ENCODE results near the gene ANXA7. TPM values are rescaled to one million over a fixed set of nuclear protein-coding genes. Genes with fewer than 3 reads are reported as not detected.

The ANXA7 gene
- polyA plus RNA-seq, 4 donors, result 44.3 to 64.8 (median 55.7) TPM

DNA sequence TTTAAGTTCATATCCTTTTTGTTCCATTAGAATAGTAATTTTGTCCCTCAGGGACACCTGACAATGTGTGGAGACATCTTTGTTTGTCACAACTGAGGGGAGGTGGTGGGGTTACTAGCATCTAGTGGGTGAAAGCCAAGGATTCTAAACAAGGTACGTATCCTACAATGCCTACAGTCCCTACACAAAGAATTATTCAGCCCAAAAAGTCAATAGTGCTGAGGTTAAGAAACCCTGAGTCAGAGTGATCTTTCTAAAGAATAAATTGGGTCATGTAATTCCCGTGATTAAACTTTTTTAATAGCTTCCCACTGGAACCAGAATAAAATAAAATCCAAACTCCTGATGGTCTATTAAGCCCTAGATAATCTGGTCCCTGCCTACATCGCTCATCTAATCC lies 2.7 kb upstream of the ANXA7 start:
- H3K27me3 ChIP-seq (ENCODE audit: control insufficient read depth in 3 of 3, insufficient read depth in 3 of 3, low read length in 3 of 3), result no peaks in the 10 kb centered on the region
- WGBS, 3 donors, result 92 to 98% (median 93%) methylated on average over 3 of the region's 3 CpGs
- FAIRE-seq, result no peak
- peaks cover 0 to 14% (median 4%) of the 10 kb centered on the region in 3 donors for H3K4me1 ChIP-seq (ENCODE audit: control insufficient read depth in 3 of 3, insufficient read depth in 2 of 3, low read depth in 1 of 3, low read length in 2 of 3)
- no peak overlapping the region for H3K4me3 ChIP-seq (ENCODE audit: low read depth in 1 of 3, low read length in 3 of 3)
- H3K9me3 ChIP-seq (ENCODE audit: control insufficient read depth in 2 of 2, insufficient read depth in 1 of 2, low read depth in 1 of 2, low read length in 1 of 2), result no peaks in the 10 kb centered on the region
- H3K27ac ChIP-seq (ENCODE audit: low read depth in 1 of 3, low read length in 2 of 3), result no peak overlapping the region
- DNase-seq, result no peak
- no peaks in the 10 kb centered on the region for H3K36me3 ChIP-seq (ENCODE audit: control insufficient read depth in 3 of 3, insufficient read depth in 2 of 3, low read depth in 1 of 3, low read length in 3 of 3)

DNA sequence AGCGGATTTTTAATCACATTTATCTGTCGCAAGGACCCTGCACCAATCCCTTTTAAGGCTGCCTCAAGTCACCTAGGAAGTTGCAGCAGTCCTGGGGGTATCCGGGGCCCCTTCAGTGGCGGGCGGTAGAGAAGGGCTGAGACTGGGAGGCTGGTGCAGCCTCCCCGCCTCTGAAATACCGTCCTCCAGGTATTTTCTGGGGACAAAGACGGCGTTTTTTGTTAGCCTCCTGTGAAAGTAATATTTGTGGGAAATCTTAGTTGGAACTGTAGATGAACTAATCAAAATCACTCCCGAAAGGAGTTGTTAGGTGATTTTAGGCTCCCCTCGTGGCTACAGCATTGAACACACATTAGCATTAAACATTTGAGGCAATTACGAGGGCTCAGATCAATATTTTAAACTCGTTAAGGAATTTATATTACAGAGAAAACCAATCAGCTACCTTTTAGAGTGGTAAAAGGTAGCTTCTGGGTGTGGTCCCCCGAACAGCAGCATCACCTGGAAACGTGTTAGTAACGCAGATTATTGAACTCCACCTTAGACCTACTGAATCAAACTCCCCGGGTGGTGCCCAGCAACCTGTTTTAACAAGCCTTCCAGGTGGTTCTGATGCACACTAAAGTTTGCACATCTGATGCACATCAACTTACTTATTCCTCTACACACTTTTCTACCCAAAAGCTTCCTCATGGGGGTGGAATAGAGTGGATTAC lies 530 bp upstream of the ANXA7 start:
- no peak for FAIRE-seq
- DNase-seq, result peak; percentile 39 to 51
- Histone ChIP-seq H3K9me3 (ENCODE audit: control insufficient read depth in 2 of 2, insufficient read depth in 1 of 2, low read depth in 1 of 2, low read length in 1 of 2) (no peaks in the 10 kb centered on the region), H3K27ac (ENCODE audit: low read depth in 1 of 3, low read length in 2 of 3) (peak overlapping the region in 2 of 3 donors; percentile 97 to 98), H3K27me3 (ENCODE audit: control insufficient read depth in 3 of 3, insufficient read depth in 3 of 3, low read length in 3 of 3) (no peaks in the 10 kb centered on the region), H3K4me3 (ENCODE audit: low read depth in 1 of 3, low read length in 3 of 3) (peak overlapping the region; percentile 50 to 90 (median 69)), H3K4me1 (ENCODE audit: control insufficient read depth in 3 of 3, insufficient read depth in 2 of 3, low read depth in 1 of 3, low read length in 2 of 3) (peaks cover 0 to 14% (median 4%) of the 10 kb centered on the region in 3 donors), H3K36me3 (ENCODE audit: control insufficient read depth in 3 of 3, insufficient read depth in 2 of 3, low read depth in 1 of 3, low read length in 3 of 3) (no peaks in the 10 kb centered on the region)
- WGBS, 3 donors, result 2 to 4% (median 2%) methylated on average over 17 of the region's 17 CpGs

DNA sequence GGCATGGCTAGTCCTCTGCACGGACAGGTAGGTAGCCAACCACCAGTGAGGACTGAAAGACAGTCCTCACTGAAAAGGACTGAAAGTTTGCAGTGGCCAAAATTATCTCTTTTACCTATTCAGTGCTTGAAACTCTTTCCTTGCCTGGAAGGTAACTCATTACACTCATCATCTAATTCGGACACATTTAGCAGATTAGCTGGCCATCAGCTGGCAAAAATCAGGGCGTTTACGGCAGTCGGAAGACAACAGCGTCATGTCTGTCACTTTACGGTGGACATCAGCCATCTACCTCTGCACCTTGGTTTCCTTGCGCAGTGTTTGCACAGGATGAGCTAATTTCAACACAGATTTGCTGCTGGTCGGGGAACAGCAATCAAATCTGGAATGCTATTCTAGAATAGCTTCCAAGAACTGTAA lies 740 bp downstream of the ANXA7 start:
- Histone ChIP-seq H3K27ac (ENCODE audit: low read depth in 1 of 3, low read length in 2 of 3) (peak overlapping the region; percentile 83 to 98 (median 97)), H3K4me3 (ENCODE audit: low read depth in 1 of 3, low read length in 3 of 3) (peak overlapping the region; percentile 69 to 90 (median 74)), H3K9me3 (ENCODE audit: control insufficient read depth in 2 of 2, insufficient read depth in 1 of 2, low read depth in 1 of 2, low read length in 1 of 2) (no peaks in the 10 kb centered on the region), H3K4me1 (ENCODE audit: control insufficient read depth in 3 of 3, insufficient read depth in 2 of 3, low read depth in 1 of 3, low read length in 2 of 3) (peaks cover 0 to 12% (median 4%) of the 10 kb centered on the region in 3 donors), H3K36me3 (ENCODE audit: control insufficient read depth in 3 of 3, insufficient read depth in 2 of 3, low read depth in 1 of 3, low read length in 3 of 3) (peaks cover 0 to under 1% (median 0%) of the 10 kb centered on the region in 3 donors), H3K27me3 (ENCODE audit: control insufficient read depth in 3 of 3, insufficient read depth in 3 of 3, low read length in 3 of 3) (no peaks in the 10 kb centered on the region)
- WGBS, 3 donors, result 0 to 1% (median 1%) methylated on average over 9 of the region's 9 CpGs
- peak; percentile 74 to 86 for DNase-seq
- no peak for FAIRE-seq

DNA sequence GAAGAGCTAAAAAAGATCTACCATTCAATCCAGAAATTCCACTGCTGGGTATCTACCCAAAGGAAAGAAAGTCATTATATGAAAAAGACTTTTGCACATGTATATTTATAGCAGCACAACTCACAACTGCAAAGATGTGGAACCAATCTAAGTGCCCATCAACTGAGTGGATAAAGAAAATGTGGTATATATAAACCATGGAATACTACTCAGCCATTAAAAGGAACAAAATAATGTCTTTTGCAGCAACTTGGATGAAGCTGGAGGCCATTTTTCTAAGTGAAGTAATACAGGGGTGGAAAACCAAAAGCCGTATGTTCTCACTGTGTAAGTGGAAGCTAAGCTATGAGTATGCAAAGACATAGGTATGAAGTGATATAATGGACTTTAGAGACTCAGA lies 3.0 kb downstream of the ANXA7 start:
- Histone ChIP-seq H3K4me1 (ENCODE audit: control insufficient read depth in 3 of 3, insufficient read depth in 2 of 3, low read depth in 1 of 3, low read length in 2 of 3) (peaks cover 0 to 12% (median 4%) of the 10 kb centered on the region in 3 donors), H3K9me3 (ENCODE audit: control insufficient read depth in 2 of 2, insufficient read depth in 1 of 2, low read depth in 1 of 2, low read length in 1 of 2) (no peaks in the 10 kb centered on the region), H3K27me3 (ENCODE audit: control insufficient read depth in 3 of 3, insufficient read depth in 3 of 3, low read length in 3 of 3) (no peaks in the 10 kb centered on the region), H3K27ac (ENCODE audit: low read depth in 1 of 3, low read length in 2 of 3) (no peak overlapping the region), H3K4me3 (ENCODE audit: low read depth in 1 of 3, low read length in 3 of 3) (no peak overlapping the region), H3K36me3 (ENCODE audit: control insufficient read depth in 3 of 3, insufficient read depth in 2 of 3, low read depth in 1 of 3, low read length in 3 of 3) (peaks cover 0 to 7% (median 0%) of the 10 kb centered on the region in 3 donors)
- no peak for FAIRE-seq
- no peak for DNase-seq
- WGBS, 3 donors, result 97 to 100% (median 100%) methylated on average over 1 of the region's 1 CpG

- no peaks in the 10 kb centered on the region for H3K27me3 ChIP-seq (ENCODE audit: control insufficient read depth in 3 of 3, insufficient read depth in 3 of 3, low read length in 3 of 3)
- FAIRE-seq, result no peak
- no peak overlapping the region for H3K27ac ChIP-seq (ENCODE audit: low read depth in 1 of 3, low read length in 2 of 3)
- no peaks in the 10 kb centered on the region for H3K9me3 ChIP-seq (ENCODE audit: control insufficient read depth in 2 of 2, insufficient read depth in 1 of 2, low read depth in 1 of 2, low read length in 1 of 2)
- H3K36me3 ChIP-seq (ENCODE audit: control insufficient read depth in 3 of 3, insufficient read depth in 2 of 3, low read depth in 1 of 3, low read length in 3 of 3), result peaks cover 0 to 7% (median 0%) of the 10 kb centered on the region in 3 donors
- WGBS, 3 donors, result 74 to 81% (median 80%) methylated on average over 4 of the region's 4 CpGs
- no peak overlapping the region for H3K4me3 ChIP-seq (ENCODE audit: low read depth in 1 of 3, low read length in 3 of 3)
- H3K4me1 ChIP-seq (ENCODE audit: control insufficient read depth in 3 of 3, insufficient read depth in 2 of 3, low read depth in 1 of 3, low read length in 2 of 3), result peaks cover 0 to 5% (median 0%) of the 10 kb centered on the region in 3 donors
- DNase-seq, result no peak
Measured at GRCh38 chr10:73408978-73409521, 4.8 kb downstream of the ANXA7 start.

- Histone ChIP-seq H3K9me3 (ENCODE audit: control insufficient read depth in 2 of 2, insufficient read depth in 1 of 2, low read depth in 1 of 2, low read length in 1 of 2) (no peaks in the 10 kb centered on the region), H3K4me1 (ENCODE audit: control insufficient read depth in 3 of 3, insufficient read depth in 2 of 3, low read depth in 1 of 3, low read length in 2 of 3) (peaks cover 0 to 5% (median 0%) of the 10 kb centered on the region in 3 donors), H3K4me3 (ENCODE audit: low read depth in 1 of 3, low read length in 3 of 3) (no peak overlapping the region), H3K36me3 (ENCODE audit: control insufficient read depth in 3 of 3, insufficient read depth in 2 of 3, low read depth in 1 of 3, low read length in 3 of 3) (peaks cover 0 to 7% (median 0%) of the 10 kb centered on the region in 3 donors), H3K27me3 (ENCODE audit: control insufficient read depth in 3 of 3, insufficient read depth in 3 of 3, low read length in 3 of 3) (no peaks in the 10 kb centered on the region), H3K27ac (ENCODE audit: low read depth in 1 of 3, low read length in 2 of 3) (no peak overlapping the region)
- no peak for FAIRE-seq
- DNase-seq, result no peak
- WGBS, 3 donors, result 95 to 96% (median 96%) methylated on average over 5 of the region's 5 CpGs
Measured at GRCh38 chr10:73408061-73408460, 5.8 kb downstream of the ANXA7 start.

DNA sequence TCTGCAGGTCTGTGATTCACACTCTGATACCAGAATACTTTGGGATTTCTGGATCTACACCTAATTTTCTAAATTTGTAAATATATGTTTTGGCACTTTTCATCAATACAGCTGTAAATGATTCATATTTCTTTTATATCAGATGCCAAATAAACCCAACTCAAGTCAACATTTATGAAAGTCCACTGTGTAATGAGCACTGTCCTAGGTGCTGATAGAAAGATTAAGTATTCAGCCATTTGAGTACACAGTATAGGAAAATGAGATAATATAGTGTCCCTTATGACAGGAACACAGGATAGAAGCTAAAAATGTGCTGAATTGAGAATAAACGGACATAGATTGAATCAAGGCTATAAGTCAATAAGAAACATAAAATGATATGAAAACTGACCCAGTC lies 6.4 kb downstream of the ANXA7 start:
- FAIRE-seq (no peak), DNase-seq (no peak)
- 85 to 97% (median 94%) methylated on average over 1 of the region's 1 CpG for WGBS, 3 donors
- Histone ChIP-seq H3K36me3 (ENCODE audit: control insufficient read depth in 3 of 3, insufficient read depth in 2 of 3, low read depth in 1 of 3, low read length in 3 of 3) (peaks cover 0 to 7% (median 0%) of the 10 kb centered on the region in 3 donors), H3K4me3 (ENCODE audit: low read depth in 1 of 3, low read length in 3 of 3) (no peak overlapping the region), H3K4me1 (ENCODE audit: control insufficient read depth in 3 of 3, insufficient read depth in 2 of 3, low read depth in 1 of 3, low read length in 2 of 3) (no peaks in the 10 kb centered on the region), H3K9me3 (ENCODE audit: control insufficient read depth in 2 of 2, insufficient read depth in 1 of 2, low read depth in 1 of 2, low read length in 1 of 2) (no peaks in the 10 kb centered on the region), H3K27ac (ENCODE audit: low read depth in 1 of 3, low read length in 2 of 3) (no peak overlapping the region), H3K27me3 (ENCODE audit: control insufficient read depth in 3 of 3, insufficient read depth in 3 of 3, low read length in 3 of 3) (no peaks in the 10 kb centered on the region)

- Histone ChIP-seq H3K27me3 (ENCODE audit: control insufficient read depth in 3 of 3, insufficient read depth in 3 of 3, low read length in 3 of 3) (no peaks in the 10 kb centered on the region), H3K9me3 (ENCODE audit: control insufficient read depth in 2 of 2, insufficient read depth in 1 of 2, low read depth in 1 of 2, low read length in 1 of 2) (no peaks in the 10 kb centered on the region), H3K36me3 (ENCODE audit: control insufficient read depth in 3 of 3, insufficient read depth in 2 of 3, low read depth in 1 of 3, low read length in 3 of 3) (peaks cover 0 to 7% (median 0%) of the 10 kb centered on the region in 3 donors), H3K4me3 (ENCODE audit: low read depth in 1 of 3, low read length in 3 of 3) (no peak overlapping the region), H3K4me1 (ENCODE audit: control insufficient read depth in 3 of 3, insufficient read depth in 2 of 3, low read depth in 1 of 3, low read length in 2 of 3) (no peaks in the 10 kb centered on the region), H3K27ac (ENCODE audit: low read depth in 1 of 3, low read length in 2 of 3) (no peak overlapping the region)
- DNase-seq (no peak), FAIRE-seq (no peak)
- 81 to 88% (median 83%) methylated on average over 5 of the region's 5 CpGs for WGBS, 3 donors
Measured at GRCh38 chr10:73406846-73407245, 7.0 kb downstream of the ANXA7 start.
